ENCODE data around the gene SNTB2. TPM values are rescaled to one million over a fixed set of nuclear protein-coding genes. Genes with fewer than 3 reads are reported as not detected.
A peak's percentile ranks its signal among the peaks of the same experiment; 100 is the strongest.

Gene SNTB2
- total RNA-seq, 1 experiment from 2014 or later, result 20.2 TPM

DNA sequence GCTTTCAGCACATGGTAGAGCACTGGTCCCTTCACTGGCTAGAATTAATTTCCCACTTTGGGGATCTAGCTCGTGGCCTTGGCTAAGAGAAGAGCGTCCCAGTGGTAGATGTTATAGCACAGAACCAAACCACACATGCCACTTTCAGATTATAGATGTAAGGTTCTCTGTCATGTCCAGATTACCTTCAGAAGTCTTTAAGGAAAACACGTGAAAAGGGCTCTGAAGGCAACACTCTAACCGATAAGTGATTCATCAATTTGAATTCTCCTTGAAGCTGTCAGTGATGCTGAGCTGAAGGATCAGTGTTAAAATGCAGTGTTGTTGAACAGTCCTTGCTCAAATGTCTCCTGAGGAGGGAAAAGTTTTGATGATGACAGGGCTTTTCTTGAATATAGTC lies 80.7 kb downstream of the SNTB2 start:
- Histone ChIP-seq H3K9me3 (ENCODE audit: control insufficient read depth, low read depth, low read length) (no peaks in the 10 kb centered on the region), H2AK5ac (ENCODE audit: insufficient read length, low read length) (no peak overlapping the region), H3K56ac (ENCODE audit: insufficient read length, low read depth, low read length) (no peak overlapping the region), H3K27ac (ENCODE audit: insufficient read length, low read depth, low read length) (no peak overlapping the region), H2BK20ac (ENCODE audit: low read depth, low read length, poor library complexity, severe bottlenecking) (no peak overlapping the region), H3K23me2 (ENCODE audit: insufficient read length, low read depth, low read length, poor library complexity, severe bottlenecking) (no peaks in the 10 kb centered on the region), H3K4me2 (ENCODE audit: insufficient read depth, insufficient read length, low read length) (no peak overlapping the region), H3K27me3 (ENCODE audit: insufficient read depth, low read length) (no peaks in the 10 kb centered on the region), H3K79me1 (ENCODE audit: insufficient read depth, low read depth, low read length, poor library complexity, severe bottlenecking) (no peaks in the 10 kb centered on the region), H3K9ac (ENCODE audit: extremely low read depth, insufficient read length, low read length) (no peak overlapping the region), H3K4me1 (ENCODE audit: insufficient read depth, low read length) (no peaks in the 10 kb centered on the region), H3T11ph (ENCODE audit: low read length) (no peak overlapping the region), H3K23ac (ENCODE audit: insufficient read length, low read depth, low read length) (no peak overlapping the region), H2BK12ac (ENCODE audit: insufficient read length, low read depth, low read length) (no peak overlapping the region), H4K91ac (ENCODE audit: insufficient read length, low read depth, low read length) (no peak overlapping the region), H2BK5ac (ENCODE audit: insufficient read length, low read length) (no peak overlapping the region), H2BK15ac (ENCODE audit: low read depth, low read length) (no peak overlapping the region), H4K8ac (replicated peaks; ENCODE audit: insufficient read length, low read depth, low read length) (no peak overlapping the region), H4K5ac (ENCODE audit: insufficient read length, low read depth, low read length) (no peak overlapping the region), H3K79me2 (ENCODE audit: insufficient read depth, low read length) (no peaks in the 10 kb centered on the region), H3K14ac (ENCODE audit: insufficient read depth, low read length) (no peak overlapping the region), H4K20me1 (ENCODE audit: control insufficient read depth, insufficient read depth, insufficient read length) (no peaks in the 10 kb centered on the region), H3K4ac (ENCODE audit: low read depth, low read length) (no peak overlapping the region), H2BK120ac (ENCODE audit: low read depth, low read length, poor library complexity, severe bottlenecking) (no peak overlapping the region), H3K18ac (ENCODE audit: insufficient read length, low read depth, low read length) (no peak overlapping the region), H2AFZ (ENCODE audit: low read length) (no peak overlapping the region)
- no peaks in the 10 kb centered on the region for H3K4me1 Mint-ChIP-seq
- no peak for TF ChIP-seq CTCF (conservative IDR thresholded peaks at IDR 0.05)
- no peaks in the 10 kb centered on the region for H3K9me3 Mint-ChIP-seq
- H3K4me3 Mint-ChIP-seq, result no peak overlapping the region
- peak overlapping the region in 2 of 3 experiments; percentile 11 to 38; a peak in 1 of 7 replicates for H3K27ac Mint-ChIP-seq
- no peak for DNase-seq
- H3K36me3 Mint-ChIP-seq (ENCODE audit: insufficient read depth in 1 of 3, low read depth in 3 of 3), result peaks cover 12 to 25% (median 24%) of the 10 kb centered on the region in 3 experiments; a peak in 6 of 7 replicates
- H3K27me3 Mint-ChIP-seq (ENCODE audit: low read depth), result no peaks in the 10 kb centered on the region
- no CpG with 5 or more reads among the region's 4 CpGs for WGBS (ENCODE audit: extremely low coverage, insufficient read length, low lambda C conversion rate)
